K562 (cell line): Measurements from ENCODE around the gene MIDN. TPM values are rescaled to one million over a fixed set of nuclear protein-coding genes. Genes with fewer than 3 reads are reported as not detected.
A peak's percentile ranks its signal among the peaks of the same experiment; 100 is the strongest.

Experiments
- ATAC-seq: fragments of 200-7000 bp; cut with Tn5 transposase; 3 replicates; pipeline ENCODE4 v1.9.1; 2020; ENCODE audit warnings: moderate library complexity
- BruUV-seq: library from RNA; stranded (reverse); fragments of 400-500 nt; replicated peaks from 2 replicates; lab custom pipeline; 2021; lab: Mats Ljungman, UMichigan
- CTCF ChIA-PET: fragments of 300-600 bp; formaldehyde crosslinking; extraction: SDS; loops from one replicate; lab custom pipeline; 2021; ENCODE audit warnings: low intra/inter-chr PET ratio; lab: Yijun Ruan, JAX
- POLR2A ChIA-PET: fragments of 300-600, 350-650 bp; sonication (Branson Sonifier 250); formaldehyde crosslinking; extraction: SDS; loops from one replicate; lab custom pipeline; 2021; ENCODE audit warnings: antibody characterized with exemption, inconsistent platforms; lab: Yijun Ruan, JAX
- DNase-seq, 4 experiments: peaks; one replicate each; pipeline versions ENCODE4 v3.0.0 to v3.0.0-alpha.2; 2011 to 2018; ENCODE audit warnings: low spot score in 3 of 4, mixed read lengths in 3 of 4; ENCODE audit errors: extremely low read depth in 1 of 4
- FAIRE-seq: peaks from 2 replicates; lab custom pipeline; 2011; peaks lifted over from hg19 to GRCh38; lab: Jason Lieb, UNC
- H2AFZ ChIP-seq: 2 replicates; pipeline ENCODE4 v1.6.0; 2011; ENCODE audit warnings: low read depth, low read length, control low read depth, inconsistent platforms
- H3K27ac ChIP-seq: fragments of 200-600 bp; 3 replicates; pipeline ENCODE4 v1.8.0; 2011; ENCODE audit warnings: low read depth, mild to moderate bottlenecking, control low read depth, inconsistent platforms, low read length, moderate library complexity, mixed read lengths; ENCODE audit errors: extremely low read depth
- H3K27me3 ChIP-seq, 2 experiments: fragments of 300-600 bp in 1 of 2; 2 replicates in 1 of 2; 3 replicates in 1 of 2; pipeline versions ENCODE4 v1.6.0 to v1.8.0; 2011; ENCODE audit warnings: inconsistent platforms in 2 of 2, low read length in 2 of 2, mild to moderate bottlenecking in 1 of 2, mixed read lengths in 1 of 2, moderate library complexity in 1 of 2; ENCODE audit not compliant: control insufficient read depth in 2 of 2, insufficient read depth in 2 of 2
- H3K36me3 ChIP-seq: fragments of 300-600 bp; 3 replicates; pipeline ENCODE4 v1.8.0; 2011; ENCODE audit warnings: mild to moderate bottlenecking, low read length, inconsistent platforms; ENCODE audit not compliant: control insufficient read depth, insufficient read depth
- H3K4me1 ChIP-seq, 2 experiments: fragments of 200-600 bp in 1 of 2; replicated peaks in 1 of 2; 2 replicates in 1 of 2; 3 replicates in 1 of 2; pipeline versions ENCODE4 v1.5.1 to v1.8.0; 2011; ENCODE audit warnings: inconsistent platforms in 2 of 2, low read length in 2 of 2, mild to moderate bottlenecking in 1 of 2, mixed read lengths in 1 of 2, moderate library complexity in 1 of 2; ENCODE audit not compliant: control insufficient read depth in 2 of 2, insufficient read depth in 2 of 2
- H3K4me2 ChIP-seq: 2 replicates; pipeline ENCODE4 v1.6.1; 2011; ENCODE audit warnings: low read length, control low read depth, inconsistent platforms, mixed read lengths; ENCODE audit not compliant: insufficient read depth
- H3K4me3 ChIP-seq: fragments of 200-600 bp; sonication (generic), shearing (Covaris generic); 2 replicates; pipeline ENCODE4 v1.5.1; 2016; ENCODE audit warnings: control low read depth, inconsistent platforms
- H3K79me2 ChIP-seq: fragments of 200-600 bp; 3 replicates; pipeline ENCODE4 v1.8.0; 2011; ENCODE audit warnings: low read length, inconsistent platforms; ENCODE audit not compliant: control insufficient read depth, insufficient read depth
- H3K9ac ChIP-seq, 2 experiments: 2 replicates each; pipeline versions ENCODE4 v1.6.0 to v1.6.1; 2011; ENCODE audit warnings: low read depth in 2 of 2, low read length in 2 of 2, control low read depth in 1 of 2, inconsistent platforms in 1 of 2, mild to moderate bottlenecking in 1 of 2, mixed read lengths in 1 of 2; ENCODE audit not compliant: insufficient read depth in 1 of 2
- H3K9me1 ChIP-seq: one replicate; pipeline ENCODE4 v1.6.0; 2011; ENCODE audit warnings: inconsistent platforms, mild to moderate bottlenecking, low read length, moderate library complexity; ENCODE audit not compliant: control insufficient read depth, insufficient read depth
- H3K9me3 ChIP-seq: replicated peaks from 2 replicates; pipeline ENCODE4 v1.5.1; 2011; ENCODE audit warnings: low read depth, low read length, inconsistent platforms; ENCODE audit not compliant: control insufficient read depth, insufficient read depth
- H4K20me1 ChIP-seq: replicated peaks from 2 replicates; pipeline ENCODE4 v1.6.1; 2011; ENCODE audit warnings: low read length, inconsistent platforms, mixed read lengths; ENCODE audit not compliant: control insufficient read depth, insufficient read depth
- BACH1 ChIP-seq: fragments of 200-800 bp; sonication (Bioruptor generic); IDR thresholded peaks from 2 replicates; pipeline ENCODE4 v1.6.1; 2016; ENCODE audit warnings: missing genetic modification characterization, missing compliant biosample characterization
- ELF2 ChIP-seq: fragments of 250-450 bp; sonication (Bioruptor Pico); IDR thresholded peaks from 2 replicates; pipeline ENCODE4 v1.5.0; 2021; ENCODE audit warnings: mild to moderate bottlenecking
- NR3C1 ChIP-seq: sonication (generic); formaldehyde crosslinking; IDR thresholded peaks from 2 replicates; pipeline ENCODE4 v1.8.1; 2022; ENCODE audit warnings: missing genetic modification reagents
- SETDB1 ChIP-seq: IDR thresholded peaks from one replicate; pipeline ENCODE4 v1.6.1; 2012; ENCODE audit warnings: low read length, control low read depth, inconsistent platforms
- SNRNP70 ChIP-seq: fragments of 200-400 bp; formaldehyde crosslinking; optimal IDR thresholded peaks from 2 replicates; pipeline ENCODE3; 2017; ENCODE audit warnings: low read depth, low read length
- XRCC5 ChIP-seq: fragments of 200-400 bp; formaldehyde crosslinking; IDR thresholded peaks from 2 replicates; pipeline ENCODE4 v1.6.1; 2017; ENCODE audit warnings: low read depth, mild to moderate bottlenecking, low read length
- ZNF121 ChIP-seq: sonication (generic); formaldehyde crosslinking; conservative IDR thresholded peaks from 2 replicates; pipeline ENCODE4 v1.8.0; 2022; ENCODE audit warnings: missing genetic modification reagents
- ZNF445 ChIP-seq: fragments of 250-450 bp; sonication (Bioruptor Pico); IDR thresholded peaks from 2 replicates; pipeline ENCODE4 v1.4.0; 2020; ENCODE audit warnings: low read depth, mild to moderate bottlenecking, moderate library complexity
- ZNF561 ChIP-seq: fragments of 450-650 bp; formaldehyde crosslinking; conservative IDR thresholded peaks from 2 replicates; pipeline ENCODE4 v1.4.0; 2020; ENCODE audit warnings: mild to moderate bottlenecking, moderate library complexity
- ZNF778 ChIP-seq: fragments of 450-650 bp; formaldehyde crosslinking; IDR thresholded peaks from 2 replicates; pipeline ENCODE4 v1.4.0; 2020; ENCODE audit warnings: mild to moderate bottlenecking, moderate library complexity
- WGBS: fragments of 100-300 bp; shearing (Covaris generic); methylation state at CpG from one replicate; pipeline ENCODE4 v1.1.6; 2016; ENCODE audit warnings: low coverage, mixed read lengths; ENCODE audit not compliant: insufficient coverage; ENCODE audit errors: missing lambda C conversion rate; 5-methylcytosine and 5-hydroxymethylcytosine counted together
- in situ Hi-C: fragments of 300-500 bp; cut with MboI; formaldehyde crosslinking; loops from 4 replicates; pipeline ENCODE4 v1.15.0; 2018; ENCODE audit warnings: inconsistent platforms, mixed read lengths
- intact Hi-C: fragments of 100-400 bp; cut with micrococcal nuclease; formaldehyde crosslinking; loops from 2 replicates; pipeline ENCODE4 v1.14.2; 2022
- polyA plus RNA-seq, 8 experiments: library from polyadenylated mRNA; depleted of rRNA in 4 of 8; stranded (reverse) in 5 of 8; unstranded in 3 of 8; fragments of >200 nt; fragmentation: Nextera tagmentation in 2 of 8; fragmentation: Illumina TruSeq in 1 of 8; extraction: Ambion mirVana in 2 of 8; extraction: Trizol in 1 of 8; gene quantifications; 2 replicates each; pipeline versions ENCODE4 v1.2.1 to v1.2.3, GENCODE V29; 2011 to 2014; ENCODE audit warnings: inconsistent platforms in 1 of 8, missing spikeins in 1 of 8
- total RNA-seq, 7 experiments: library from RNA; depleted of rRNA in 6 of 7; stranded (reverse); fragments of >200 nt in 6 of 7; fragmentation: Illumina TruSeq in 2 of 7; extraction: Trizol in 2 of 7; gene quantifications; 2 replicates each; pipeline versions ENCODE4 v1.2.1 to v1.2.3, GENCODE V29; 2011 to 2021; ENCODE audit warnings: low replicate concordance in 1 of 7
- TF ChIP-seq, protein P1 (sequence below): sonication (generic); formaldehyde crosslinking; IDR thresholded peaks from 2 replicates; pipeline ENCODE4 v1.9.0; 2022; ENCODE audit warnings: mild to moderate bottlenecking, missing genetic modification reagents
- TF ChIP-seq, protein P2 (sequence below): fragments of 450-650 bp; formaldehyde crosslinking; IDR thresholded peaks from 2 replicates; pipeline ENCODE4 v1.4.0; 2022; ENCODE audit warnings: mild to moderate bottlenecking, moderate library complexity
- TF ChIP-seq, protein P3 (sequence below), 2 experiments: fragments of 150-350 bp in 1 of 2; IDR thresholded peaks; 2 replicates each; pipeline ENCODE4 v1.6.1; 2012 to 2016; ENCODE audit warnings: low read depth in 2 of 2, low read length in 2 of 2, mild to moderate bottlenecking in 1 of 2, moderate library complexity in 1 of 2

The MIDN gene
- total and polyA plus RNA-seq, 9 of the 15 experiments (the other 6 are each of a cell fraction or from before 2014, with no cell fraction given): 0.17 to 120 (median 10.1) TPM

DNA sequence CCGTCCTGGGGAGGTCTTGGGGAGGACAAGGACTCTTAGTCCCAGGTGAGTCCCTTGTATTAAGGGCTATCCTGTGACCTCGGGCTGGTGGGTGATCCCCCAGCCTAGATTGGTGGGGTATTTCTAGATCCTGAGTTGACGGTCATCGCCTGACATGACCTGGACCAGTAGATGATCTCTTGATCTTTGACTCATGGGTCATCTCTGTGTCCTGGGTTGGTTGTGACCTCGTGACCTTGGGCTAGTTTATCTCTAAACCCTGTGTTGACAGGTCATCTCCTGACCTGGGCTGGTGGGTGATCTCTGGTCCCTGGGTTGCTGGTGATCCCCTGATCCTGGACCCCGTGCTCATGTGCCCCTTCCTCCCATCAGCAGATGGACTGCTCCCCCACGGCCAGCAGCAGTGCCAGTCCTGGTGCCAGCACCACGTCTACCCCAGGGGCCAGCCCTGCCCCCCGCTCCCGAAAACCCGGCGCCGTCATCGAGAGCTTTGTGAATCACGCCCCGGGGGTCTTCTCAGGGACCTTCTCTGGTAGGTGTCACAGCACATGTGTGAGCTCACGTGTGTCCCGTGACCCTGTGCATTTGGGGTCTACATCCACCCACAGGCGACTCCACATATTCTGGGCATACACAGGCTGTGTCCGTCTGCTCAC is 6.3 kb downstream of the MIDN start (continued):
- TF ChIP-seq, protein P1, sequence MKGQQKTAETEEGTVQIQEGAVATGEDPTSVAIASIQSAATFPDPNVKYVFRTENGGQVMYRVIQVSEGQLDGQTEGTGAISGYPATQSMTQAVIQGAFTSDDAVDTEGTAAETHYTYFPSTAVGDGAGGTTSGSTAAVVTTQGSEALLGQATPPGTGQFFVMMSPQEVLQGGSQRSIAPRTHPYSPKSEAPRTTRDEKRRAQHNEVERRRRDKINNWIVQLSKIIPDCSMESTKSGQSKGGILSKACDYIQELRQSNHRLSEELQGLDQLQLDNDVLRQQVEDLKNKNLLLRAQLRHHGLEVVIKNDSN (CRISPR knock-in tag): 0 out of 2 replicates have a peak, but pooled peaks have one; percentile 19

DNA sequence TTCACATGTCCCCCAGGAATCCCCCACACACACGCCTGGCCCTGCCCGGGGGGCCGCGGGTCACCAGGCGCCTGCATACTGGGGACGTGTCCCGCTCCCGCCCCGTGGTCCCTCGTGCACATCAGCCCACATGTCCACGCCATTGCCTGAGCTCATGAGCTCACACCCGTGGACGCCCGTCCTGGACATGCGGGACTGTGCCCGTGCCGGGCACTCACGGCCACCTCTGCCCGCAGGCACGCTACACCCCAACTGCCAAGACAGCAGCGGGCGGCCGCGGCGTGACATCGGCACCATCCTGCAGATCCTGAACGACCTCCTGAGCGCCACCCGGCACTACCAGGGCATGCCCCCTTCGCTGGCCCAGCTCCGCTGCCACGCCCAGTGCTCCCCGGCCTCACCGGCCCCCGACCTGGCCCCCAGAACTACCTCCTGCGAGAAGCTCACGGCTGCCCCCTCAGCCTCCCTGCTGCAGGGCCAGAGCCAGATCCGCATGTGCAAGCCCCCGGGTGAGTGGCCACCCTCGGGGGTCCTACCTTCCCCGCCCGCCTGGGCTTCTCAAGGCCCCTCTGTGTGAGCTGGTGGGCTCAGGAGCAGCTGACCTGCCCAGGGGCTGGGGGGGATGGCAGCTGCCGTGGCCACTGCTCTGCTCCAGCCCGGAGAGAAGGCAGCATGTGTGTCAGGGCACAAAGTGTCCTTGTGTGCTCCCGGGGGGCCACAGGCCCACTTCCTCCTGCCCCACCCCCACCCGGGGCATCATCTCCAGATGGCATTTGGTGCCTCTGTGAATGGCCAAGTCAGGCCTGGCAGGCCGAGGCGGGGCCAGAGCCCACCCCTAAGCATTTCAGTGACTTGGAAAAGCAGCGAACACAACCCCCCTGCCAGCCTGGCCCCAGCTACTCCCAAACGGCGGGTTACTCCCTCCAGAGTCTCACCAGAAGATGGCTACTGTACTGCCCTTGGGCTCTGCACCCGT is 7.1 kb downstream of the MIDN start:
- intact Hi-C loops: no loop called here
- ChIA-PET CTCF (no interaction called here), POLR2A (interaction anchor here (0.7 to 7.8 kb wide), 4 partner anchors 9 to 52 kb away, joined by 3 to 88 read pairs (median 4); partner anchors contain the start of gene CIRBP)
- peaks cover 45 to 99% of the 10 kb centered on the region in 2 experiments for H3K4me1 ChIP-seq
- peaks cover 65% of the 10 kb centered on the region for H3K79me2 ChIP-seq
- no peaks in the 10 kb centered on the region for H3K27me3 ChIP-seq
- ATAC-seq: no peak
- no peak for DNase-seq
- H3K9me3 ChIP-seq: no peaks in the 10 kb centered on the region
- H3K9ac ChIP-seq: peak overlapping the region in 1 of 2 experiments; percentile 96; a peak in 2 of 4 replicates
- in situ Hi-C loops: no loop called here
- peak overlapping the region; percentile 23; the same call in 1 of the 3 replicates for H3K27ac ChIP-seq
- H3K9me1 ChIP-seq: no peaks in the 10 kb centered on the region
- H3K4me3 ChIP-seq: no peak overlapping the region
- no peak for FAIRE-seq
- H2AFZ ChIP-seq: no peak overlapping the region
- 0 out of 2 replicates have a peak, but pooled peaks cover 7% of the 10 kb centered on the region for H4K20me1 ChIP-seq
- 93% methylated on average over 36 of the region's 52 CpGs for WGBS
- H3K4me2 ChIP-seq: no peak overlapping the region
- peaks cover 70% of the 10 kb centered on the region; the same call in 2 of the 3 replicates for H3K36me3 ChIP-seq
- BruUV-seq: no TSS peak
- TF ChIP-seq XRCC5 (no peak), ZNF778 (CRISPR knock-in tag) (no peak), ELF2 (no peak), ZNF561 (no peak), SNRNP70 (no peak), ZNF121 (CRISPR knock-in tag) (no peak), SETDB1 (no peak), NR3C1 (CRISPR knock-in tag) (no peak), ZNF445 (CRISPR knock-in tag) (no peak), BACH1 (no peak)
- TF ChIP-seq, protein P2, sequence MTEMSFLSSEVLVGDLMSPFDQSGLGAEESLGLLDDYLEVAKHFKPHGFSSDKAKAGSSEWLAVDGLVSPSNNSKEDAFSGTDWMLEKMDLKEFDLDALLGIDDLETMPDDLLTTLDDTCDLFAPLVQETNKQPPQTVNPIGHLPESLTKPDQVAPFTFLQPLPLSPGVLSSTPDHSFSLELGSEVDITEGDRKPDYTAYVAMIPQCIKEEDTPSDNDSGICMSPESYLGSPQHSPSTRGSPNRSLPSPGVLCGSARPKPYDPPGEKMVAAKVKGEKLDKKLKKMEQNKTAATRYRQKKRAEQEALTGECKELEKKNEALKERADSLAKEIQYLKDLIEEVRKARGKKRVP: no peak
- TF ChIP-seq, protein P3, sequence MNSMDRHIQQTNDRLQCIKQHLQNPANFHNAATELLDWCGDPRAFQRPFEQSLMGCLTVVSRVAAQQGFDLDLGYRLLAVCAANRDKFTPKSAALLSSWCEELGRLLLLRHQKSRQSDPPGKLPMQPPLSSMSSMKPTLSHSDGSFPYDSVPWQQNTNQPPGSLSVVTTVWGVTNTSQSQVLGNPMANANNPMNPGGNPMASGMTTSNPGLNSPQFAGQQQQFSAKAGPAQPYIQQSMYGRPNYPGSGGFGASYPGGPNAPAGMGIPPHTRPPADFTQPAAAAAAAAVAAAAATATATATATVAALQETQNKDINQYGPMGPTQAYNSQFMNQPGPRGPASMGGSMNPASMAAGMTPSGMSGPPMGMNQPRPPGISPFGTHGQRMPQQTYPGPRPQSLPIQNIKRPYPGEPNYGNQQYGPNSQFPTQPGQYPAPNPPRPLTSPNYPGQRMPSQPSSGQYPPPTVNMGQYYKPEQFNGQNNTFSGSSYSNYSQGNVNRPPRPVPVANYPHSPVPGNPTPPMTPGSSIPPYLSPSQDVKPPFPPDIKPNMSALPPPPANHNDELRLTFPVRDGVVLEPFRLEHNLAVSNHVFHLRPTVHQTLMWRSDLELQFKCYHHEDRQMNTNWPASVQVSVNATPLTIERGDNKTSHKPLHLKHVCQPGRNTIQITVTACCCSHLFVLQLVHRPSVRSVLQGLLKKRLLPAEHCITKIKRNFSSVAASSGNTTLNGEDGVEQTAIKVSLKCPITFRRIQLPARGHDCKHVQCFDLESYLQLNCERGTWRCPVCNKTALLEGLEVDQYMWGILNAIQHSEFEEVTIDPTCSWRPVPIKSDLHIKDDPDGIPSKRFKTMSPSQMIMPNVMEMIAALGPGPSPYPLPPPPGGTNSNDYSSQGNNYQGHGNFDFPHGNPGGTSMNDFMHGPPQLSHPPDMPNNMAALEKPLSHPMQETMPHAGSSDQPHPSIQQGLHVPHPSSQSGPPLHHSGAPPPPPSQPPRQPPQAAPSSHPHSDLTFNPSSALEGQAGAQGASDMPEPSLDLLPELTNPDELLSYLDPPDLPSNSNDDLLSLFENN (IDR thresholded peaks at IDR 0.05; ENCODE audit: low read depth in 2 of 2, low read length in 2 of 2): no peak
